ENCODE measurements around the gene TMBIM6.
A peak's percentile ranks its signal among the peaks of the same experiment; 100 is the strongest.

TMBIM6 gene

DNA sequence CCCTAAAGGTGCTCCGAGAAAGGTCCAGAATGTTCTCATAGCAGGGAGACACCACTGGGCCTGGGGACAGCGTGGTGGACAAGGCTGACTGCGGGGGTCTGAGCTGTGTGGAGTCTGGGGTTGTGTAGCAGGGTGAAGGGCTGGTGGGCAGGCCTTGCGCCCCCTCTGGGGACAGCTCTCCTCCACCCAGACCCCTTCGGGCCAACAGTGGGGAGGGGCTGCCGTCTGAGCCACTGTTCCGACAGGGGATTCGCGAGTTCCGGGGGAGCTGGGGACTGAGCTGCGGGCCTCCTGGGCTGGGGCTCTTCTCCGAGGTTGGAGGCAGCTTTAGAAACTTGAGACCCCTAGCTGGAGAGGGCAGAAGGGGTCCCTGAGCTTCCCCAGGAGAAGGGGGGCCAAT is 54.8 kb downstream of the TMBIM6 start:
- ATAC-seq: no peak
- no peaks in the 10 kb centered on the region for H3K9me3 Mint-ChIP-seq
- H3K4me1 Mint-ChIP-seq: no peaks in the 10 kb centered on the region
- H3K27me3 Mint-ChIP-seq: no peaks in the 10 kb centered on the region
- no peak overlapping the region for H3K27ac Mint-ChIP-seq
- H3K36me3 Mint-ChIP-seq: peaks cover 18% of the 10 kb centered on the region
- H3K4me3 Mint-ChIP-seq: no peak overlapping the region

- H3K4me1 Mint-ChIP-seq: no peaks in the 10 kb centered on the region
- H3K4me3 Mint-ChIP-seq: no peak overlapping the region
- no peak overlapping the region for H3K27ac Mint-ChIP-seq
- no peaks in the 10 kb centered on the region for H3K27me3 Mint-ChIP-seq
- peaks cover 23% of the 10 kb centered on the region for H3K36me3 Mint-ChIP-seq
- H3K9me3 Mint-ChIP-seq: no peaks in the 10 kb centered on the region
- ATAC-seq: peak; percentile 10
Measured at GRCh38 chr12:49796606-49797448, 55.5 kb downstream of the TMBIM6 start.

- H3K4me3 Mint-ChIP-seq: no peak overlapping the region
- H3K27me3 Mint-ChIP-seq: no peaks in the 10 kb centered on the region
- no peaks in the 10 kb centered on the region for H3K9me3 Mint-ChIP-seq
- H3K4me1 Mint-ChIP-seq: no peaks in the 10 kb centered on the region
- ATAC-seq: no peak
- peaks cover 24% of the 10 kb centered on the region for H3K36me3 Mint-ChIP-seq
- no peak overlapping the region for H3K27ac Mint-ChIP-seq
Measured at GRCh38 chr12:49797449-49797776, 56.1 kb downstream of the TMBIM6 start.

DNA sequence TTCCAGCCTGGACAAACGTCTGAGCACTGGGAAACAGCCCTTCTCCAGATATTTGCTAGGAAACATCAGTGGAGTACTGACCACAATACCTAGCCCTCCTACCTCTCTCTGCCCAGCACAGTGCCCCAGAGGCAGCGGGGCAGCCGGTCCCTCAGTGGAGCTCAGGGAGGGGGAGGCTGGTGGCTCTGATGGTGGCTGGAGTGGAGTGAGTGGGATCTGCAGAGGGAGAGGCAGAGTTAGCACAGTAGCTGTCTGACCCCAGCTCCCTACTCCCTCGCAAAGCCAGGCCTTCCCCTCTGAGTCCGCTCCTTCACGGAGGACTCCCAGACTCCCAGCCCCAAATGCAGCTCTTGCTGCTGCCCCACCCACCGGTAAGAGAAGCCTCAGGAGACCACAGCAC is 56.9 kb downstream of the TMBIM6 start:
- Mint-ChIP-seq H3K4me1 (no peaks in the 10 kb centered on the region), H3K36me3 (peaks cover 28% of the 10 kb centered on the region), H3K27me3 (no peaks in the 10 kb centered on the region), H3K9me3 (no peaks in the 10 kb centered on the region), H3K27ac (no peak overlapping the region), H3K4me3 (no peak overlapping the region)
- ATAC-seq: no peak

DNA sequence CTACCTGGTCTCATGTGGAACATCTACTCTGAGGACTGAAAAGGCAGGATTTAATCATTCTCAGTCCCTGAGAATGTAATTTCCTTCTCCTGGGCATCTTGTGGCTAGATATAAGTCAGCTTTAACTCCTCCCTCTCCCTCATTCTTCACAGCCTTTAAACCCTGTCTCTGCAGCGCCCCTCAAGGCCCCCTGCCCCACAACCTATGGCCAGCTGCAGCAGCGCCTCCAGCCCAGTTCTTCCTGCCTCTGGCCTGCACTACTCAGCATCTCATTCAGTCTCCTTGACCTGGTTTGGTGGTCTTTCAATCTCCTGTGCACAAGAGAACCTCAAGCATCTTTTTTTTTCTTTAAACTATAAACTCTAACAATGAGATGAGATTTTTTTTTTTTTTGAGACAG is 57.6 kb downstream of the TMBIM6 start:
- Mint-ChIP-seq H3K9me3 (no peaks in the 10 kb centered on the region), H3K27me3 (no peaks in the 10 kb centered on the region), H3K4me1 (no peaks in the 10 kb centered on the region), H3K4me3 (no peak overlapping the region), H3K27ac (no peak overlapping the region), H3K36me3 (peaks cover 29% of the 10 kb centered on the region)
- no peak for ATAC-seq

DNA sequence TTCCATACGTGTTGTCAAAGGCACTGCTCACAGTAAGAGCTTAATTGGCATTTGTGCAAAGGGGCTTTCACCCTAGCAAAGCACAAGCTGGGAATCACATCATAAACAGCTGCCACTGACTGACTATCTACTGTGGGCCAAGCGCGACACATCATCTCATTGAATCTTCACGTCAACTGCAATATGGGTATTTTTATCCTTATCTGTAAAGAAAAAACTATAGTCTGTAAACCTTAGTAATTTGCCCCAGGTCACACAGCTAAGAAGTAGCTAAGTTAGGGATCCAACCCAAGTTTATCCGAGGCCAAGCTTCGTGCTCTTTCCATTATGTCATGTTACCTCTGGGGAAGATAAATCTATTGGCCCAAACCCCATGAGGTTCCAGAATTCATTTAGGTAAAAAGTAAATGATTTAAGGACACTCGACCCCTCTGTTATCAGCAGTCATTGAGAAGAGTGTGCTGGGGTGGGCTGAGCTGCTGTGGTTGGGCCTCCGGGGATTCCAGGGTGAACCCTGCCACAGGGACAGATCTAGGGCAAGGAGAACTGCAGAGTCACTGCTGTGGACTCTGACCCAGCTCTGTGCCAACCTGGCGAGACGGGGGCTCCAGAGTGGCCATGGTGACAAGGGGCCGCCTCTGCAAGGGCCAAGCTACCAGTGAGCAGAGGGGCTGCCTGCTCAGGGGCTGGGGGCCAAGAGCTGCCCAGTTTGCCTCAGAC is 59.2 kb downstream of the TMBIM6 start:
- Mint-ChIP-seq H3K27me3 (no peaks in the 10 kb centered on the region), H3K36me3 (peaks cover 37% of the 10 kb centered on the region), H3K4me1 (no peaks in the 10 kb centered on the region), H3K27ac (no peak overlapping the region), H3K4me3 (no peak overlapping the region), H3K9me3 (no peaks in the 10 kb centered on the region)
- ATAC-seq: no peak

DNA sequence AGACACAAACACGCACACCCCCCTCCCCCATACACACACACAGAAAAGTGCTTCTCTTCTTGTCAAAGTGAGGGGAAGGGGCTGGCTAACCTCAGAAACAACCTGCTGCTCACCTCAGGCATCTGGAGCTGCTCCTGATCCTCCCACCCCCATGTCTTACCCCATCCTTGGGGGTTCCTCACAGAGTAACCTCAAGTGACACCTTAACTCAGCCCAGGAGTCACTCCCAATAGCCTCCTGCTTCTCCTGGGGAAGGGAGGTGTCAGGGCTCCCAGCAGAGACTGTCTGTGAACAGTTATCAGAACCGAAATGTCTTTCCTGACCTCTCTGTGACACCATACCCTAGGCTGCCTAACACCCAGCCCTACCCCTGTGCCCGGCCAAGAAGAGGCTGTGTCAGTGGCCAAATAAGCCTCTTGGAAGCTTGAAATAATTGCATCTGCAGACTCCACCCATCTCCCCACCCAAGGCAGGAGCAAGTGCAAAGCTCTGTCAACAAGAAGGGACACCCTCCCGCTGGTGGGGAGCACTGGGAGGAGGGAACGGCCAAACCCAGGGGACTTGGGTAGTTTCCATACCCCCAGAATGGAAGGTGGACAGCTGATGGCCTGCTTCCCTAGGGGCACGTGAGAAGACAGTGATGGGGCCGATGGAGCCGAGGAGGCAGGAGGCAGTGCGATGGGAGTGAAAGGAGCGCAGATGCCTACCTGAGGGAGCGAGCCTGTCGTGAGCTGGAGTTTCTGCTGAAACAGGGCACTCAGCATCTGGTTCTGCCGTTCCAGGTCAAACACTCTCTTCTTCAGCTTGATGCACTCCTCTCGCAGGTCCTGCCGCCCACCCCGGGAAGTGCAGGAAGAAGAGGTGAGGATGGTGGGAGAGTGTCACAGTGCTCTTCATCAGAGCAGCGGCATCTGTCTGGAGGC is 60.0 kb downstream of the TMBIM6 start:
- Mint-ChIP-seq H3K27me3 (no peaks in the 10 kb centered on the region), H3K27ac (no peak overlapping the region), H3K4me3 (no peak overlapping the region), H3K9me3 (no peaks in the 10 kb centered on the region), H3K36me3 (peaks cover 37% of the 10 kb centered on the region), H3K4me1 (no peaks in the 10 kb centered on the region)
- no peak for ATAC-seq

- Mint-ChIP-seq H3K4me3 (no peak overlapping the region), H3K4me1 (no peaks in the 10 kb centered on the region), H3K27ac (no peak overlapping the region), H3K9me3 (no peaks in the 10 kb centered on the region), H3K36me3 (peaks cover 37% of the 10 kb centered on the region), H3K27me3 (no peaks in the 10 kb centered on the region)
- no peak for ATAC-seq
Measured at GRCh38 chr12:49803693-49804450, 62.5 kb downstream of the TMBIM6 start.

GRCh38 chr12:49804821-49805220 is 63.5 kb downstream of the TMBIM6 start:
- Mint-ChIP-seq H3K4me3 (no peak overlapping the region), H3K27ac (no peak overlapping the region), H3K36me3 (peaks cover 32% of the 10 kb centered on the region), H3K27me3 (no peaks in the 10 kb centered on the region), H3K9me3 (no peaks in the 10 kb centered on the region), H3K4me1 (no peaks in the 10 kb centered on the region)
- ATAC-seq: no peak

DNA sequence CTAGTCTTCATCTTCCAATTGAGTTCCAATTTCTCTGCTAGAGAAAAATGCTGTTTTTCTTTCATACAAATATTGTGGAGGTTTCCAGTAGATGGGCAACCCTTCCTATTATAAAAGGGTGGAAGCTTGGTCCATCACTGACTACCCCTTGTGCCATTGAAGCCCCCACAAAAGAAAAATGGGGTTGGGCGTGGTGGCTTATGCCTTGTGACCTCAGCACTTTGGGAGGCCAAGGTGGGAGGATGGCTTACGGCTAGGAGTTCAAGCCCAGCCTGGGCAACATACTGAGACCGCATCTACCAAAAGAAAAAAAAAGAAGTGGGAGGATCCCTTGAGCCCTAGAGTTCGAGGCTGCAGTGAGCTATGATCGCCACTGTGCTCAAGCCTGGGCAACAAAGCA is 64.1 kb downstream of the TMBIM6 start:
- Mint-ChIP-seq H3K9me3 (no peaks in the 10 kb centered on the region), H3K36me3 (peaks cover 26% of the 10 kb centered on the region), H3K27ac (no peak overlapping the region), H3K4me3 (no peak overlapping the region), H3K27me3 (no peaks in the 10 kb centered on the region), H3K4me1 (no peaks in the 10 kb centered on the region)
- ATAC-seq: no peak

DNA sequence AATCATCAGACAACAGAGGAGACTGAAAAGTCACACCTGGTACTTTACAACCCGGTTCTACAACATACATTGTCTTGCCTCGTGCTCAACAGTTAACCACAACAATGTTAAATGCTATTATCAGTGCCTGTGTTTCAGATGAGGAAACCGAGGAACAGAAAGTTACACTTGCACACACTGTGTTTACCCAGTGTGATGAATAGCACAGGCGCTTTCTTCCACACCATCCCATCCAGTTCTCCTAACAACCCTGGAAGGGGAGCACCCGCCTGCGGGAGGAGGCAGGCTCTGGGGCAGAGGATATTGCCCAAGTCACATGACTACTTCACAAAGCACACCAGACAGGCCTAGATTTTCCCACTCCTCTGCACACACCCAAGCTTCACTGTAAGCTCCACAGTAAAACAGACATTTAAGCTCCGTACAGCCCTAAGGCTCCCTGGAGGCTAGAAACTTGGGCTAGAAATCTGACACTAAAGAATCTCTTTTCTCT is 65.0 kb downstream of the TMBIM6 start:
- Mint-ChIP-seq H3K27ac (no peak overlapping the region), H3K27me3 (no peaks in the 10 kb centered on the region), H3K4me1 (peaks cover 6% of the 10 kb centered on the region), H3K9me3 (no peaks in the 10 kb centered on the region), H3K36me3 (peaks cover 19% of the 10 kb centered on the region), H3K4me3 (no peak overlapping the region)
- no peak for ATAC-seq

GRCh38 chr12:49806877-49807276 is 65.5 kb downstream of the TMBIM6 start:
- no peak for ATAC-seq
- Mint-ChIP-seq H3K27me3 (no peaks in the 10 kb centered on the region), H3K36me3 (peaks cover 14% of the 10 kb centered on the region), H3K27ac (no peak overlapping the region), H3K4me1 (peaks cover 11% of the 10 kb centered on the region), H3K9me3 (no peaks in the 10 kb centered on the region), H3K4me3 (no peak overlapping the region)

DNA sequence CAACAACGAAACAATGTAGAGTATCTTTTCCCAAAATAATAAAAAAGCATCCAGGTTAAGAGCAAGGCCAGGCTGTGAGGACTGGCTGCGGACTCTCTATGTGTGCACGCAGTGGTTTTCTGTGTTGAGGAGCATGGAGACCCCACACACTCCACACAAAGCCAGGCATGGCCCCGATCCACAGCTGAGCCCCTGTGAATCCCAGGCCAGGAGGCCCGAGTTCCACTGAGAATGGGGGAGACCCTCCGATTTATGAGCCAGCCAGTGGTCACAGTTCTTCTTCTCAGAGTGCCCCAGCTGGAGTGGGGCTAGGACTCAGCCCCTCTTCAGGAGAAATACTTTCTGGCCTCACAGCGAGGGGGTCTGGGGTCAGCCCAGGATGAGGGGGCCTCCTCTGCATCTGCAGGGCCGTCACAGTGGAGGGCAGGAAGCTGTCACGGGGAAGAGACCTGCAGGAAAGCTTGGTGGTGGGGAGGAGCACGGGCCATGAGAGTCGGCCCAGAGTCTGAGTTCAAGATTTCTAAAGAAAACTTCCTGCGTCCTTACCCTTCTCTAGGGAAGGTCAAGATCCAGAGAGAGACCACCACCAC is 66.7 kb downstream of the TMBIM6 start:
- H3K27me3 Mint-ChIP-seq: no peaks in the 10 kb centered on the region
- peaks cover 22% of the 10 kb centered on the region for H3K4me1 Mint-ChIP-seq
- no peak for ATAC-seq
- H3K4me3 Mint-ChIP-seq: no peak overlapping the region
- H3K36me3 Mint-ChIP-seq: peaks cover 10% of the 10 kb centered on the region
- no peaks in the 10 kb centered on the region for H3K9me3 Mint-ChIP-seq
- no peak overlapping the region for H3K27ac Mint-ChIP-seq

DNA sequence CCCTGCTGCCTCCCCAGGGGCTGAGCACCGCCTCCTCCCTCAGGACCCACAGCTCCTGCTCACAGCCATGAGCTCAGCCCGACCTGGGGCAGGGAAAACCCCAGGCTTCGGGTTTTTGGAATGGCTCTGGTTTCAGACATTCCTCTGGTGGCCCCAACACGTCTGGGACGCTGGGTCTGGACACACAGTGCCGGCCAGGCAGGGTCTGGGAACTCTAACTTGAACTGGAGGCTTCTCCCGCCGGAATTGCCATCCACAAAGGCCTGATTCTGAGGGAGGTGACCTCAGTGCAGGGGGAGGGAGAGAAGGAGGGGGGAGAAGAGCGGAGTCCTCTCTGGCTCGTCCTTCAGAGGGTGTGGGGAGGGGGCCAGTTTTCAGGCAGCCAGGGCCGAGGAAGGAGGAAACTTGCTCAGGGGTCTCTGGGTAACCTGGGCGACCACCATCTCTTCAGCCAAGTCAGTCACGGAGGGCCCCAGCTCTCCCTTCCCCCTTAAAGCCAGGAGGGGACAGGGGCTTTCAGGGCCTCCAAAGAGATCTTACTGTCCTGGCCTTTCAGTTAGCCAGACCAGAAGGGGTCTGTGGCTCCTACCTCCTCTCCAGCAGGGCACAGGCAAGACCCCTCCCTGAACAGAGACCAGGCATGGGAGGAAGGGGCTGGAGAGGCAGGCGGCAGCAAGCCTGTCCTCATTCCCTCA is 67.5 kb downstream of the TMBIM6 start:
- peaks cover 8% of the 10 kb centered on the region for H3K36me3 Mint-ChIP-seq
- no peaks in the 10 kb centered on the region for H3K27me3 Mint-ChIP-seq
- H3K9me3 Mint-ChIP-seq: no peaks in the 10 kb centered on the region
- ATAC-seq: no peak
- no peak overlapping the region for H3K4me3 Mint-ChIP-seq
- H3K27ac Mint-ChIP-seq: no peak overlapping the region
- H3K4me1 Mint-ChIP-seq: peaks cover 26% of the 10 kb centered on the region
